Endothelial cell of umbilical vein (primary cell): ENCODE results near the gene SPARC. TPM values are rescaled to one million over a fixed set of nuclear protein-coding genes. Genes with fewer than 3 reads are reported as not detected.

Source experiments
- BruUV-seq: library from RNA; stranded (reverse); fragments of 400-500 nt; replicated peaks from 2 replicates; lab custom pipeline; 2021; lab: Mats Ljungman, UMichigan
- CTCF ChIA-PET: fragments of 300-600, 350-600 bp; sonication (Branson Sonifier 250); formaldehyde crosslinking; loops from one replicate; lab custom pipeline; 2021; ENCODE audit warnings: antibody characterized with exemption, inconsistent platforms; lab: Charles Lee
- POLR2A ChIA-PET: fragments of 300-600, 350-600 bp; sonication (Branson Sonifier 250); formaldehyde crosslinking; loops from one replicate; lab custom pipeline; 2021; ENCODE audit warnings: antibody characterized with exemption, inconsistent platforms; lab: Charles Lee
- DNase-seq: peaks from one replicate; pipeline ENCODE4 v3.0.0-alpha.2; 2011; ENCODE audit warnings: low read depth, low spot score
- FAIRE-seq: peaks from 2 replicates; lab custom pipeline; 2011; peaks lifted over from hg19 to GRCh38; lab: Jason Lieb, UNC
- H2AFZ ChIP-seq: 2 replicates; pipeline ENCODE4 v1.6.0; 2012; ENCODE audit warnings: low read depth, low read length, control low read depth, inconsistent platforms
- H3K27ac ChIP-seq: 2 replicates; pipeline ENCODE4 v1.5.1; 2011; ENCODE audit warnings: low read depth, mild to moderate bottlenecking, control low read depth, low read length, moderate library complexity; ENCODE audit not compliant: insufficient read depth
- H3K27me3 ChIP-seq, 2 experiments: 2 replicates each; pipeline versions ENCODE4 v1.6.0 to v1.6.1; 2011; ENCODE audit warnings: low read length in 2 of 2, mixed read lengths in 1 of 2; ENCODE audit not compliant: control insufficient read depth in 2 of 2, insufficient read depth in 2 of 2
- H3K36me3 ChIP-seq, 2 experiments: 2 replicates in 1 of 2; 3 replicates in 1 of 2; pipeline ENCODE4 v1.5.1; 2011; ENCODE audit warnings: low read length in 2 of 2, mild to moderate bottlenecking in 1 of 2, moderate library complexity in 1 of 2; ENCODE audit not compliant: control insufficient read depth in 2 of 2, insufficient read depth in 2 of 2; ENCODE audit errors: extremely low read depth in 1 of 2
- H3K4me1 ChIP-seq: 3 replicates; pipeline ENCODE4 v1.5.1; 2011; ENCODE audit warnings: mild to moderate bottlenecking, low read length; ENCODE audit not compliant: control insufficient read depth, insufficient read depth; ENCODE audit errors: extremely low read depth
- H3K4me2 ChIP-seq: 2 replicates; pipeline ENCODE4 v1.6.1; 2011; ENCODE audit warnings: low read length, control low read depth, mixed read lengths; ENCODE audit not compliant: insufficient read depth
- H3K4me3 ChIP-seq, 3 experiments: fragments of 200-600 bp in 1 of 3; sonication (generic), shearing (Covaris generic) in 1 of 3; replicated peaks in 1 of 3; 2 replicates each; pipeline ENCODE4 v1.5.1; 2011 to 2016; ENCODE audit warnings: control low read depth in 3 of 3, low read length in 3 of 3, mild to moderate bottlenecking in 2 of 3, inconsistent platforms in 1 of 3, low read depth in 1 of 3, moderate library complexity in 1 of 3; ENCODE audit not compliant: insufficient read depth in 1 of 3
- H3K79me2 ChIP-seq: 2 replicates; pipeline ENCODE4 v1.6.0; 2012; ENCODE audit warnings: low read length, inconsistent platforms; ENCODE audit not compliant: control insufficient read depth, insufficient read depth
- H3K9ac ChIP-seq: replicated peaks from 2 replicates; pipeline ENCODE3; 2011; ENCODE audit warnings: low read length, control low read depth; ENCODE audit not compliant: insufficient read depth; ENCODE audit errors: extremely low read depth
- H3K9me1 ChIP-seq: replicated peaks from 3 replicates; pipeline ENCODE4 v1.6.0; 2011; ENCODE audit warnings: mild to moderate bottlenecking, low read length; ENCODE audit not compliant: control insufficient read depth, insufficient read depth; ENCODE audit errors: extremely low read depth
- H3K9me3 ChIP-seq: replicated peaks from 2 replicates; pipeline ENCODE4 v1.5.1; 2012; ENCODE audit warnings: low read length, inconsistent platforms; ENCODE audit not compliant: control insufficient read depth, insufficient read depth
- H4K20me1 ChIP-seq: replicated peaks from 2 replicates; pipeline ENCODE3; 2011; ENCODE audit warnings: mild to moderate bottlenecking, low read length; ENCODE audit not compliant: control insufficient read depth, insufficient read depth; ENCODE audit errors: extremely low read depth
- CTCF ChIP-seq, 2 donors: IDR thresholded peaks; 1 replicate in 1 of 2; 2 replicates in 1 of 2; pipeline ENCODE4 v1.5.1; 2011; ENCODE audit warnings: low read length in 2 of 2, mild to moderate bottlenecking in 2 of 2, moderate library complexity in 2 of 2, control low read depth in 1 of 2, inconsistent platforms in 1 of 2, low read depth in 1 of 2; ENCODE audit not compliant: insufficient read depth in 1 of 2; ENCODE audit errors: extremely low read depth in 1 of 2
- EZH2 ChIP-seq: IDR thresholded peaks from 2 replicates; pipeline ENCODE4 v1.6.1; 2012; ENCODE audit warnings: borderline replicate concordance, low read depth, mild to moderate bottlenecking, moderate library complexity, low read length, inconsistent platforms; ENCODE audit not compliant: severe bottlenecking
- FOS ChIP-seq: IDR thresholded peaks from 2 replicates; pipeline ENCODE4 v1.6.1; 2011; ENCODE audit warnings: mild to moderate bottlenecking, low read length, moderate library complexity, borderline replicate concordance; ENCODE audit not compliant: insufficient read depth
- GATA2 ChIP-seq: IDR thresholded peaks from 2 replicates; pipeline ENCODE4 v1.7.0; 2011; ENCODE audit warnings: low read depth, mild to moderate bottlenecking, moderate library complexity, mixed read lengths, low read length; ENCODE audit not compliant: insufficient read length, insufficient read depth
- JUN ChIP-seq: IDR thresholded peaks from 2 replicates; pipeline ENCODE4 v1.6.1; 2011; ENCODE audit warnings: borderline replicate concordance, low read depth; ENCODE audit not compliant: insufficient read length, insufficient read depth
- MAX ChIP-seq: IDR thresholded peaks from 2 replicates; pipeline ENCODE4 v1.6.1; 2011; ENCODE audit not compliant: insufficient read depth, insufficient read length
- MYC ChIP-seq: IDR thresholded peaks from one replicate; pipeline ENCODE4 v1.6.1; 2011; ENCODE audit warnings: mild to moderate bottlenecking, low read depth, low read length
- POLR2A ChIP-seq: IDR thresholded peaks from 2 replicates; pipeline ENCODE4 v1.6.1; 2012; ENCODE audit warnings: low read depth, mild to moderate bottlenecking, control low read depth, low read length
- POLR2AphosphoS5 ChIP-seq: IDR thresholded peaks from 2 replicates; pipeline ENCODE4 v1.6.1; 2012; ENCODE audit warnings: low read depth, mild to moderate bottlenecking, control low read depth, low read length, moderate library complexity; ENCODE audit not compliant: insufficient read depth
- dilution Hi-C: fragments of 300-500 bp; cut with MboI; formaldehyde crosslinking; loops from one replicate; pipeline ENCODE4 v1.15.0; 2019; ENCODE audit warnings: low sequenced_read_pairs; ENCODE audit not compliant: extremely low pct_ligation_motif_present
- intact Hi-C: fragments of 100-400 bp; cut with micrococcal nuclease; formaldehyde crosslinking; loops from one replicate; pipeline ENCODE4 v1.10.0; 2022
- polyA plus RNA-seq, 4 experiments: library from polyadenylated mRNA; depleted of rRNA in 3 of 4; stranded (reverse) in 3 of 4; unstranded in 1 of 4; fragments of >200 nt; gene quantifications; 2 replicates each; pipeline versions ENCODE4 v1.2.1 to v1.2.3, GENCODE V29; 2011 to 2012; ENCODE audit warnings: missing spikeins in 1 of 4
- total RNA-seq: library from RNA; stranded (reverse); gene quantifications from 2 replicates; pipeline ENCODE4 v1.2.3, GENCODE V29; 2021

The SPARC gene
- total and polyA plus RNA-seq, 2 donors (not counting 3 experiments of a cell fraction or from before 2014, with no cell fraction given), result 2,962 to 3,114 TPM

- Histone ChIP-seq H4K20me1 (no peaks in the 10 kb centered on the region), H3K27ac (no peak overlapping the region), H2AFZ (peak overlapping the region; percentile 60), H3K9me3 (no peaks in the 10 kb centered on the region), H3K4me1 (peaks cover 12% of the 10 kb centered on the region), H3K4me2 (no peak overlapping the region), H3K79me2 (no peaks in the 10 kb centered on the region), H3K9ac (no peak overlapping the region), H3K27me3 (no peaks in the 10 kb centered on the region), H3K9me1 (no peaks in the 10 kb centered on the region), H3K36me3 (no peaks in the 10 kb centered on the region), H3K4me3 (no peak overlapping the region)
- DNase-seq, result no peak
- dilution Hi-C loops, result no loop called here
- no peak for TF ChIP-seq FOS
- TF ChIP-seq POLR2AphosphoS5, result no peak
- TF ChIP-seq JUN, result no peak
- no peak for TF ChIP-seq GATA2
- ChIA-PET POLR2A (interaction anchor here (0.6 to 6.3 kb wide), 5 partner anchors 13 to 331 kb away, joined by 3 to 76 read pairs (median 13); partner anchors contain the start of gene SPARC), CTCF (interaction anchor here (1.4 to 2.4 kb wide), 6 partner anchors 20 to 48 kb away, joined by 4 to 21 read pairs (median 10); no protein-coding TSS in a partner anchor)
- FAIRE-seq, result no peak
- intact Hi-C loops, result no loop called here
- BruUV-seq, result no TSS peak
Measured at GRCh38 chr5:151700296-151700695, 13.6 kb upstream of the SPARC start.

DNA sequence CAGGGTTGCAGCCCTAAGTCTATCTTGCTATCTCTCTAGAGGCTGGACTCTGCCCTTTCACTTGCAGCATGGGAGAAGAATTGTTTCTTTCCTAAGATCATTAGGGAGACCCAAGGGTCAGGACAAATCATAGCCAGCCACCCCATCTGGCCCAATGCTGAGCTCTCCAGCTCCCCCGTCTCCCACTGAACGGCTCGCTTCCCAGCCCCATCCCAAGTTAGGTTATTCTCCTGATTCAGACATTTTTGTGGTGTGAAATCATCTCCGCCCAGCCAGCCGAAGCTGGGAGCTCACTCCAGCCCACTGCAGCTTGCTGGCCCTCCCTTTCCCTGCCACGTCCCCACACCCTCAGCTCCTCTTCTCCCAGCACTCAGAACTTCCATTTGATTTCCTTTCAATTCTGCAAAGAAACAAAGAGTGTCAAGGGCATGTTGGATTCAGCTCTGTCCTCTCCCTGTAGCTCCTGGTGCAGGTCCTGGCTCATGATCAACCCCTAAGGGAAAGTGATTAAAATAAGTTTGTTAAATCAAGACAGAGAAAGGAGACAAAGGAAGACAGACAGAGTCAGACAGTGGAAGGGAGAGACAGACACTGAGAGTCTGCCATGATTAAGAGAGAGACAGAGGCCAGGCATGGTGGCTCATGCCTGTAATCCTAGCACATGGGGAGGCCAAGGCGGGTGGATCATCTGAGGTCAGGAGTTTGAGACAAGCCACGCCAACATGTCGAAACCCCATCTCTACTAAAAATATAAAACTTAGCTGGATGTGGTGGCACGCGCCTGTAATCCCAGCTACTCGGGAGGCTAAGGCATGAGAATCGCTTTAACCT, 12.6 kb upstream of the SPARC start:
- FAIRE-seq, result peak; percentile 97

More for the DNA sequence above, 12.6 kb upstream of the SPARC start:
- no peaks in the 10 kb centered on the region for H3K36me3 ChIP-seq
- peak overlapping the region; percentile 44 for H3K4me2 ChIP-seq
- CTCF ChIA-PET, result interaction anchor here (0.6 to 2.4 kb wide), 20 partner anchors 8 to 72 kb away, joined by 3 to 21 read pairs (median 6); partner anchors contain the start of genes G3BP1 and SPARC
- H2AFZ ChIP-seq, result peak overlapping the region; percentile 52
- peak; percentile 49 for TF ChIP-seq JUN
- TF ChIP-seq POLR2A, result peak; percentile 62
- no peak for TF ChIP-seq MYC
- TF ChIP-seq CTCF (IDR thresholded peaks at IDR 0.05; ENCODE audit: extremely low read depth in 1 of 2, insufficient read depth in 1 of 2, low read depth in 1 of 2, low read length in 2 of 2), result no peak
- TF ChIP-seq GATA2, result no peak
- no peak for TF ChIP-seq EZH2
- TF ChIP-seq FOS, result peak; percentile 54
- no peak for TF ChIP-seq MAX
- TF ChIP-seq POLR2AphosphoS5, result peak; percentile 38
- POLR2A ChIA-PET, result interaction anchor here (0.8 to 6.3 kb wide), 7 partner anchors 12 to 27 kb away, joined by 3 to 76 read pairs (median 10); partner anchors contain the start of gene SPARC
- no peaks in the 10 kb centered on the region for H3K9me3 ChIP-seq
- no peaks in the 10 kb centered on the region for H3K9me1 ChIP-seq
- H3K4me1 ChIP-seq, result peaks cover 12% of the 10 kb centered on the region
- H3K9ac ChIP-seq, result peak overlapping the region; percentile 91
- no peaks in the 10 kb centered on the region for H3K79me2 ChIP-seq
- no peaks in the 10 kb centered on the region for H3K27me3 ChIP-seq
- BruUV-seq, result TSS peak; percentile 81
- H3K4me3 ChIP-seq, result no peak overlapping the region
- intact Hi-C loops (loop anchor here (1.0 kb wide), 9 partner anchors 8 to 72 kb away; partner anchors contain the start of genes G3BP1 and SPARC), dilution Hi-C loops (no loop called here)
- H4K20me1 ChIP-seq, result no peaks in the 10 kb centered on the region
- peak; percentile 94 for DNase-seq
- H3K27ac ChIP-seq, result peak overlapping the region; percentile 93
